ENCODE results near the gene GPC6. TPM values are rescaled to one million over a fixed set of nuclear protein-coding genes. Genes with fewer than 3 reads are reported as not detected.
A peak's percentile ranks its signal among the peaks of the same experiment; 100 is the strongest.

The GPC6 gene
- total and polyA plus RNA-seq, 2 donors (not counting 3 experiments of a cell fraction or from before 2014, with no cell fraction given), result 0.01 TPM; not detected in 1

GRCh38 chr13:94317063-94317491, 1090.5 kb downstream of the GPC6 start:
- H3K4me3 ChIP-seq (replicated peaks in 1 of 3; ENCODE audit: insufficient read depth in 1 of 3, low read depth in 1 of 3, low read length in 3 of 3), result no peak overlapping the region
- no peaks in the 10 kb centered on the region for H3K27me3 ChIP-seq (ENCODE audit: control insufficient read depth in 2 of 2, insufficient read depth in 2 of 2, low read length in 2 of 2)
- H3K9me1 ChIP-seq (replicated peaks; ENCODE audit: control insufficient read depth, extremely low read depth, insufficient read depth, low read length), result no peaks in the 10 kb centered on the region
- peaks cover 13% of the 10 kb centered on the region for H3K4me1 ChIP-seq (ENCODE audit: control insufficient read depth, extremely low read depth, insufficient read depth, low read length)
- H3K36me3 ChIP-seq (ENCODE audit: control insufficient read depth in 2 of 2, extremely low read depth in 1 of 2, insufficient read depth in 2 of 2, low read length in 2 of 2), result no peaks in the 10 kb centered on the region
- dilution Hi-C loops (cut with MboI; ENCODE audit: extremely low pct_ligation_motif_present, low sequenced_read_pairs), result no loop called here
- H3K9me3 ChIP-seq (replicated peaks; ENCODE audit: control insufficient read depth, insufficient read depth, low read length), result no peaks in the 10 kb centered on the region
- H3K27ac ChIP-seq (ENCODE audit: insufficient read depth, low read depth, low read length), result no peak overlapping the region
- H4K20me1 ChIP-seq (replicated peaks; ENCODE audit: control insufficient read depth, extremely low read depth, insufficient read depth, low read length), result no peaks in the 10 kb centered on the region
- FAIRE-seq (peak; percentile 58), DNase-seq (ENCODE audit: low read depth, low spot score) (no peak)
- H3K4me2 ChIP-seq (ENCODE audit: insufficient read depth, low read length), result no peak overlapping the region
- POLR2A ChIA-PET, result no interaction called here
- CTCF ChIA-PET, result no interaction called here
- intact Hi-C loops (cut with micrococcal nuclease), result no loop called here
- H2AFZ ChIP-seq (ENCODE audit: low read depth, low read length), result no peak overlapping the region
- no peaks in the 10 kb centered on the region for H3K79me2 ChIP-seq (ENCODE audit: control insufficient read depth, insufficient read depth, low read length)
- BruUV-seq (replicated peaks), result no TSS peak
- no peak for TF ChIP-seq MYC (IDR thresholded peaks at IDR 0.05; ENCODE audit: low read depth, low read length)
- TF ChIP-seq POLR2A (IDR thresholded peaks at IDR 0.05; ENCODE audit: low read depth, low read length), result no peak
- no peak for TF ChIP-seq GATA2 (IDR thresholded peaks at IDR 0.05; ENCODE audit: insufficient read depth, insufficient read length, low read depth, low read length)
- TF ChIP-seq JUN (IDR thresholded peaks at IDR 0.05; ENCODE audit: borderline replicate concordance, insufficient read depth, insufficient read length, low read depth), result no peak
- no peak for TF ChIP-seq FOS (IDR thresholded peaks at IDR 0.05; ENCODE audit: borderline replicate concordance, insufficient read depth, low read length)
- no peak for TF ChIP-seq POLR2AphosphoS5 (IDR thresholded peaks at IDR 0.05; ENCODE audit: insufficient read depth, low read depth, low read length)
- TF ChIP-seq CTCF (IDR thresholded peaks at IDR 0.05; ENCODE audit: extremely low read depth in 1 of 2, insufficient read depth in 1 of 2, low read depth in 1 of 2, low read length in 2 of 2), result no peak
- no peak for TF ChIP-seq MAX (IDR thresholded peaks at IDR 0.05; ENCODE audit: insufficient read depth, insufficient read length)
- TF ChIP-seq EZH2 (IDR thresholded peaks at IDR 0.05; ENCODE audit: borderline replicate concordance, low read depth, low read length, severe bottlenecking), result no peak
- H3K9ac ChIP-seq (replicated peaks; ENCODE audit: extremely low read depth, insufficient read depth, low read length), result no peak overlapping the region

Data from endothelial cell of umbilical vein (primary cell).